Ovary (tissue), 9 donors: ENCODE results near the gene ICAM4. TPM values are rescaled to one million over a fixed set of nuclear protein-coding genes. Genes with fewer than 3 reads are reported as not detected.

Source experiments
- DNase-seq, 5 donors: peaks; one replicate each; pipeline ENCODE4 v3.0.0-alpha.2; 2019 to 2020
- H3K27ac ChIP-seq, 2 donors: fragments of 200-600 bp; one replicate each; pipeline versions ENCODE4 v1.5.1 to v1.8.0; 2019 to 2022
- H3K27me3 ChIP-seq: fragments of 200-600 bp; one replicate; pipeline ENCODE4 v1.8.0; 2022
- H3K36me3 ChIP-seq: fragments of 200-600 bp; sonication (generic); one replicate; pipeline ENCODE4 v1.5.1; 2019
- H3K4me1 ChIP-seq: one replicate; pipeline ENCODE4 v1.8.1; 2013; ENCODE audit warnings: mild to moderate bottlenecking, moderate library complexity; ENCODE audit not compliant: insufficient read depth
- H3K4me3 ChIP-seq: fragments of 200-600 bp; sonication (generic); one replicate; pipeline ENCODE4 v1.5.1; 2017
- H3K9me3 ChIP-seq, 2 donors: fragments of 200-600 bp in 1 of 2; sonication (generic) in 1 of 2; one replicate each; pipeline versions ENCODE4 v1.5.1 to v1.8.1; 2013 to 2019; ENCODE audit warnings: mild to moderate bottlenecking in 1 of 2, moderate library complexity in 1 of 2
- CTCF ChIP-seq, 3 donors: fragments of 450-650 bp in 2 of 3; fragments of 200-600 bp in 1 of 3; IDR thresholded peaks; one replicate each; pipeline versions ENCODE4 v1.5.1 to v1.8.0; 2016 to 2022; ENCODE audit warnings: antibody characterized with exemption in 3 of 3, mild to moderate bottlenecking in 1 of 3
- EP300 ChIP-seq: sonication (generic); formaldehyde crosslinking; IDR thresholded peaks from one replicate; pipeline ENCODE4 v1.6.1; 2017; ENCODE audit warnings: antibody characterized with exemption
- POLR2A ChIP-seq: fragments of 450-650 bp; IDR thresholded peaks from one replicate; pipeline ENCODE4 v1.6.1; 2017; ENCODE audit warnings: antibody characterized with exemption, mild to moderate bottlenecking, moderate library complexity
- WGBS, 3 donors: extraction: QIAGEN DNeasy Blood & Tissue Kit in 1 of 3; methylation state at CpG; one replicate each; pipeline versions ENCODE4 v1.1.5 to v1.1.7; 2013 to 2017; 5-methylcytosine and 5-hydroxymethylcytosine counted together
- intact Hi-C, 4 donors: fragments of 100-400 bp; cut with DNase I; formaldehyde crosslinking; loops; one replicate each; pipeline versions ENCODE4 v1.11.0 to v1.15.1; 2022 to 2023
- polyA plus RNA-seq, 2 donors: library from polyadenylated mRNA; stranded (reverse); fragments of 200-250 nt in 1 of 2; fragments of 350-450 nt in 1 of 2; fragmentation: Illumina TruSeq in 1 of 2; extraction: RNeasy Lipid Tissue Mini Kit (QIAGEN cat#74804) in 1 of 2; gene quantifications; one replicate each; pipeline ENCODE4 v1.2.3, GENCODE V29; 2013 to 2014
- total RNA-seq, 7 donors: library from RNA; depleted of rRNA in 2 of 7; stranded (reverse); fragments of >200 nt in 2 of 7; fragmentation: NEBNext Ultra II Directional in 3 of 7; extraction: Animal tissue kit (Norgen Biotek cat#: 25700) in 3 of 7; gene quantifications; one replicate each; pipeline versions ENCODE4 v1.1.0 to v1.2.4, GENCODE V29; 2016 to 2023
- donor health status: DM: no; HTN: no; CAD: no; lungs with moderate emphysema.
- donor health status: DM: no; HTN: no; CAD: no.
- donor health status: Bipolar disorder and iron deficiency.
- donor health status: DM: yes; HTN: yes; CAD: no.
- donor health status: DM: no; HTN: no; CAD: no.
- donor health status: DM: yes; HTN: yes; CAD: no.

The ICAM4 gene
- total and polyA plus RNA-seq, 9 donors, result 0.17 to 3.3 (median 0.47) TPM

DNA sequence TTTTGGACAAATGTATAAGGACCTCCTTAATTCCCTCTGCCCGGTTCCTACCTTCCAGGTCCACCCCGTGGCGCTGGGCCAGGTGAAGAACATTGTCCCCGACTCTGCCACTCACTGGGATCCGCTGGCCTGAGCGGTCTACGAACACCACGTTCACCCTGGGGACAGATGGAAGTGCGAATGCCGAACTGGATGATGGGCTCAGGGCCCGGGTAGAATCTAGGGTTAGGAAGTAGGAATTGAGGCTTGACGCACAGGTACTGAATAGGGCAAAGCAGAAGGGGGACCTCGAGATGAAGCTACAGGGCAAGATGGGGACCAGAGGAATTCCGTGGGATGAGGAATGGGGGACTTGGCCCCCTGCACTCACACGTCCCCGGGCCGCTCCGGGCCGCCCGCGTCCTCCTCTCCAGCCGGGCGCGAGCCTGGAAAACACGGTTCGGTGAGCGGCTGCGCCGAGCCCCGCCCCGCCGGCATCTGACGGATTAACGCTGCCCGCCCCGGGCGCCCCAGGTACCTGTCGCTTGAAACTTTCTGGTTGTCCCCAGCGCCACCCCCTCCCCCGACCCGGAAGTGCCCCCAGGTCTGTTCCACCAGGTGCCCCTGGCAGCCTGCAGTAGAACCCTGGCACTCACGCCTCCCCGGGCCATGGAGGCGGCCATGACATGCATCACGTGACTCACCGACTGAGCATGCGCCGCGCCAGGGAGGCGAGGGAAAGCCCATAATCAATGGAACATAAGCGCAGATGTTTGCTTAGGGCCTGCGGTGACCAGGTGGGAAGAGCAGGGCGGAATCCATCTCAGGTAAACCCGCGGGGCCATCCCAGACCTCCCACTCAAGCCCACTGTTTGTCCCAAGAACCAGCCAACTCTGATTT is 28.8 kb downstream of the ICAM4 start, which contains the start of gene FDX2:
TSS of gene FDX2 (minus strand) at position 681 of the 880 bp plus-strand sequence. CDS start at position 662, 19 bp downstream.
- TF ChIP-seq POLR2A (peak; percentile 4), EP300 (no peak)
- intact Hi-C loops, result no loop called here
- H3K4me1 ChIP-seq, result peaks cover 3% of the 10 kb centered on the region
- peak within 1 kb of the TSS; percentile 59 for H3K4me3 ChIP-seq
- WGBS, 3 donors, result 0 to 1% (median 1%) methylated on average over 54 to 55 of the region's 55 CpGs
- H3K27ac ChIP-seq, result no peak within 1 kb of the TSS
- H3K9me3 ChIP-seq, result no peaks in the 10 kb centered on the region
- H3K27me3 ChIP-seq, result no peaks in the 10 kb centered on the region
- H3K36me3 ChIP-seq, result no peaks in the 10 kb centered on the region
- peak; percentile 84 to 92 (median 89) for DNase-seq

DNA sequence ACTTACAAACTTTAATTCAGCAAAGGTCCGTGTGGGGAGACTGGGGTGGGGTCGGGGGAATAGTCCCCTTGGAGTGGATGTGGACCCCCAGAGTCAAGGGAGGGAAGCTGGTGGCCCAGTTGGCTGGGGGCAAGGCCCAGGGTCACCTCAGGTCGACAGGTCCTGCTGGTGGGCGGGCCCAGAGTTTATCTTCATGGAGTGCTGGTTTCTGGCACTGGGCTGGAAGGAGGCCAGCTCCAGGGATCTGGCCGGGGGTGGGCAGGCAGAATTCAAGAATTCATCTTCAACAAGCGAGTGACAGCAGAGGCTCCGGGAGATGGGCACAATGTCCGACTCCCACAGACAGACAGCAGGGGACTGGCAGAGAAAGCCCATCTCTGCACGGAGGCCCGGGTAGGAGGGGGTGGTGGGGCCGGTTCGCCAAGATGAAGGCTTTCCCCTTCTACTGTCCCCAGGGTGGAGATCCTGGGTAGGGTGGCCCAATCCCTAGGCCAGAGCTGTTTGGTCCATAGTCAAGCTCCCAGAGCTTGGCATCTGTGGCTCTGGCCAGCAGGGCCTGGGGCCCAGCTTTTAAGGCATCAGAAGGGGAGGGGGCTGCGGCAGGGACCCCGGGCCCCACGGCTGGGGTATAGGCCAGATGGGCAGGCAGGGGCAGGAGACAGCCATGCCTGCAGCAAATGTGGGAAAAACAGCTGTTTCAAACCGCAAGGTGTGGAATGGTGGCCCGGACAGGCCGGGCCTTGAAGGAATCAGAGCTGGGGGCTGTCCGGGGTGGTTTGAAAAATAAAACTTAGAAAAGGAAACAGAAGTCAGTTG is 29.7 kb downstream of the ICAM4 start:
- H3K4me1 ChIP-seq, result peaks cover 3% of the 10 kb centered on the region
- H3K27me3 ChIP-seq, result no peaks in the 10 kb centered on the region
- H3K4me3 ChIP-seq, result no peak overlapping the region
- TF ChIP-seq CTCF (IDR thresholded peaks at IDR 0.05) (no peak), EP300 (no peak), POLR2A (no peak)
- no peaks in the 10 kb centered on the region for H3K36me3 ChIP-seq
- intact Hi-C loops, result no loop called here
- no peaks in the 10 kb centered on the region for H3K9me3 ChIP-seq
- DNase-seq, result no peak
- WGBS, 3 donors, result 50 to 60% (median 52%) methylated on average over 18 to 19 of the region's 19 CpGs
- H3K27ac ChIP-seq, result no peak overlapping the region

DNA sequence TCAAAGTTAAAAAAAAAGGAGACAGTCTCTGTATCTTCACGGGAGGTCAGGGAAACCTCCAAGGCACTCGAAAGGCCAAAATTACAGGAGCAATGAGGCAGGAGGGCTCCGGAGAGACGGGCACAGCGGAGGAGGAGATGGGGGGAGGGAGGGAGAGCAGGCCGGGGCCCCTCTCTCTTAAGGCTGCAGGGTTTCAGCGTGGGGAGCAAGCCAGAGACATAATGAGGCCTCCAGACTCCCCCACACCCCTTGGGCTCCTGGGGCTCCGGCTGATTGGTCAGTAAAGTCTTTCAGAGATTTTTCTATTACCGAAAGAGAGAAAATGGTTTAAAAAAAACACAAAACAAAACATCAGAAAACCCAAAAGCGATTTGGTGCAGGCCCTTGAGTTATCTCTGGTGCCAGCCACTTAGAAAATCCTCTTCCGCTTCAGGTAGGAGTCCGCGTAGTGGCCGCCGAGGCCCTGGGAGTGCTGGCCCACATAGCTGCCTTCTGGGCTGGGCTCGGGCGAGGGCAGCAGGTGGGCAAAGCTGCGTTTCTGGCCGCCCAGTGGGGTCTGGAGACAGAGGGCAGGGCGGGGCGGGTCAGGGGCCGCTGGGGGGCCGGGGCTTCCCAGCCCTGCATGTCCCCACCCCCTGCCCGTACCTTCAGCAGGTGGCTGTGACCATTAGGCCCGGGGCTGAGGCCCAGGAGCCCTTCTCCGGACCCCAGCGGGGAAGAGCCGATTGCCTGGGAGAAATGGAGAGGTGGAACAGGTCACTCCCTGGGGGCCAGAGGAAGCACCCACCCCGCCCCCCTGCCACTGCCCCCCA is 30.5 kb downstream of the ICAM4 start:
- TF ChIP-seq CTCF (IDR thresholded peaks at IDR 0.05), result no peak
- no peak for TF ChIP-seq EP300
- no peak for TF ChIP-seq POLR2A
- Histone ChIP-seq H3K27ac (no peak overlapping the region), H3K27me3 (no peaks in the 10 kb centered on the region), H3K4me1 (peaks cover 3% of the 10 kb centered on the region), H3K36me3 (no peaks in the 10 kb centered on the region), H3K9me3 (no peaks in the 10 kb centered on the region), H3K4me3 (no peak overlapping the region)
- WGBS, 3 donors, result 70 to 72% (median 71%) methylated on average over 28 to 29 of the region's 29 CpGs
- intact Hi-C loops, result no loop called here
- DNase-seq, result no peak

- Histone ChIP-seq H3K4me3 (no peak overlapping the region), H3K9me3 (no peaks in the 10 kb centered on the region), H3K27ac (no peak overlapping the region), H3K4me1 (peaks cover 3% of the 10 kb centered on the region), H3K36me3 (no peaks in the 10 kb centered on the region), H3K27me3 (no peaks in the 10 kb centered on the region)
- TF ChIP-seq CTCF (IDR thresholded peaks at IDR 0.05) (no peak), EP300 (no peak), POLR2A (no peak)
- WGBS, 3 donors, result 87 to 91% (median 88%) methylated on average over 15 of the region's 15 CpGs
- intact Hi-C loops, result no loop called here
- no peak for DNase-seq
Observed at GRCh38 chr19:10317857-10318462, 31.2 kb downstream of the ICAM4 start.
